ENCODE measurements around the gene NUP54.

NUP54 gene

GRCh38 chr4:76084542-76084941 lies 63.7 kb downstream of the NUP54 start:
- H3K27ac ChIP-seq: no peak overlapping the region
- TF ChIP-seq CTCF (conservative IDR thresholded peaks at IDR 0.05) (no peak), ZFX (IDR thresholded peaks at IDR 0.05) (no peak)

DNA sequence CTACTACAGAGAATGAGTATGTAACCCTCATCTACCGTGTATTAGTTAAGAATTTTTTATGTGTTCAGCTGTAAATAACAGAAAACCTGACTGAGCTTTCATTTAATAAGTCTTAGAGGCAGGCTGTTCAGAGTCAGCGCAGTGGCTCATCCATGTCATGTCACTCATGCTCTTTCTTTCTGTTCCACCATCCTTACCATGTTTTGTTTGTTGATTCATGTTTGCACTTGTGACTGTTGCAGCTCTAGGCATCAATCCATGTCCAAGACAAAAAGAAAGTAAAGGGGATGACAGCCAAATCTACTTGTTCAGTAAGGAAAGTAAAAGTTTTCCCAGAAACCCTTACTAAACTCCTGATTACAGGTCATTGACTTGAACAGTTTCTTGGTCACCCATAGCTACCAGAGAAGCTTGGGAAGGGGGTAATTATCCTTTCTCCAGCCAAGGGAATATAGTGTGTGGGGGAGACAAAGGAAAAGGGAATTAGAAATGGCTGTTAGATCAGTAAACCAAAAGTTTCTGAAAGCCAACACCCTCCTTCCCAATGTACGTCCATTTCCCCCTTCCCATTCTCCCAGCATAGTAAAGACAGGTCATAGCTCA lies 64.7 kb downstream of the NUP54 start:
- no peak for TF ChIP-seq CTCF (conservative IDR thresholded peaks at IDR 0.05)
- TF ChIP-seq ZFX (IDR thresholded peaks at IDR 0.05): no peak
- no peak overlapping the region for H3K27ac ChIP-seq

GRCh38 chr4:76078033-76078613 lies 70.1 kb downstream of the NUP54 start:
- TF ChIP-seq CTCF (conservative IDR thresholded peaks at IDR 0.05) (no peak), ZFX (IDR thresholded peaks at IDR 0.05) (no peak)
- no peak overlapping the region for H3K27ac ChIP-seq

DNA sequence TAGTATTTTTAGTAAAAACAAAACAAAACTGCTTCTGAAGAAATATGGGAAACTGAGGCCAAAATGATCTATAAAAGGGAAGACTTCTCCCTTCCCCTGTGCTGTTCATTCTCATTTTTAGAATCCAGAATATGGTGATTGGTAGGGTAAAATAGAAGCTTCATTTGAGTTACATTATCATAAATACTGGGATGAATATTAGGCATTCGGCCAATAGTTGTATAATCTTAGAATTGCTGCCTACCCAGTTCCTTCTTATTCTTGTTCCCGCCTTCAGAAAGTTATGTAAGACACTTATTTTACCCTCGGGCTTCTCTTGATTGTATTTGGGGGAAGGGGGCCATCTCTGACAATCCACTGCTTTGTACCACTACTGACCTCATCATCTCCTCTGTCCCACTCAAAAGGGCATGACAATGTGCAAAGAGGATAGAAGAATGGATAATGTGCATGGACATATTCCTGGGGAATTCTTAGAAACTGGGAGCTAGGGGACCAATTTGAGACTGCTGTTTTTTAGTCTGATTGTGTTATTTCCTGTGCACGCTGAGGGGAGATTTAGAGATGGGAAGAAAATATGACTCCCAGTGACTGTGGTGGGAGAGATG lies 73.1 kb downstream of the NUP54 start:
- no peak overlapping the region for H3K27ac ChIP-seq
- TF ChIP-seq CTCF (conservative IDR thresholded peaks at IDR 0.05): no peak
- no peak for TF ChIP-seq ZFX (IDR thresholded peaks at IDR 0.05)

GRCh38 chr4:76074468-76074867 lies 73.7 kb downstream of the NUP54 start, which contains the start of gene ART3:
TSS of gene ART3 (plus strand) at chr4:76074709. CDS start at chr4:76075890, 1,181 bp downstream.
- H3K27ac ChIP-seq: no peak within 1 kb of the TSS
- TF ChIP-seq CTCF (conservative IDR thresholded peaks at IDR 0.05): no peak
- TF ChIP-seq ZFX (IDR thresholded peaks at IDR 0.05): no peak

GRCh38 chr4:76072760-76073159 lies 75.4 kb downstream of the NUP54 start:
- TF ChIP-seq CTCF (conservative IDR thresholded peaks at IDR 0.05) (no peak), ZFX (IDR thresholded peaks at IDR 0.05) (no peak)
- no peak overlapping the region for H3K27ac ChIP-seq

DNA sequence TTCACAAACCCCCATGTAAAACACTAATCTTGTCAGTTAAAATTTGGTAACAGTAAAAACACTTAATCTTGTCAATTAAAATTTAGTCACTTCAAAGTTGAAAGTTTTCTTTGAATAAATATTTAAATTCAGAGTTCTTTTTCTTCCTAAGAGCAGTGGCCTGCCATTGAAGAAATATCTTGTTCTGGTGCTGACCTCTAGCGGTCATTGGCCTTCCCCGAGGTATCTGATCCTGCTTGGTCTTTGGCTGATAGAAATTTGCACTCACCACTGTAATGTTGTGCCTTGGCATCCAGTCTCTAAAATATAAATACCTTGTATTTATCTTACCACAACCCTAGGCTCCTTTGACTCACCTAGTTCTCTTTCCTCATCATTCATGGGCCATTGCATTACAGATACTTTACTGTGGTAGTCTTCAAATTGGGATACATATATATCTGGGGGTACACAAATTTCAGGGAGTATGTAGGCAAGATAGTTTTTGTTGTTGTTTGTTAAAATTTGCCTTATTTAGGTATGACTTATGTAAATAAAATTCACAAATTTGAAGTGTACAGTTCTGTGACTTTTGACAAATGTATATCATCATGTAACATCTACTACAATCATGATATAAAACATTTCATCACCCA lies 80.4 kb downstream of the NUP54 start:
- TF ChIP-seq CTCF (conservative IDR thresholded peaks at IDR 0.05) (peak; percentile 89), ZFX (IDR thresholded peaks at IDR 0.05) (no peak)
- H3K27ac ChIP-seq: no peak overlapping the region

Data from C4-2B (cell line).